Measurements from ENCODE around the gene CCL27. TPM values are rescaled to one million over a fixed set of nuclear protein-coding genes. Genes with fewer than 3 reads are reported as not detected.

The CCL27 gene
- total and polyA plus RNA-seq, 10 of the 15 experiments (the other 5 are each of a cell fraction or from before 2014, with no cell fraction given), result 0.45 TPM; not detected in 9

GRCh38 chr9:34684145-34684544, 21.7 kb upstream of the CCL27 start:
- no peak for FAIRE-seq

More at GRCh38 chr9:34684145-34684544, 21.7 kb upstream of the CCL27 start:
- H3K9ac ChIP-seq (ENCODE audit: control insufficient read depth, insufficient read depth, low read length), result no peak overlapping the region
- no peaks in the 10 kb centered on the region; a peak in 2 of 4 replicates for H3K27me3 ChIP-seq (replicated peaks in 1 of 2; ENCODE audit: control insufficient read depth in 2 of 2, insufficient read depth in 2 of 2, low read length in 1 of 2)
- DNase-seq (ENCODE audit: low read depth, low spot score), result no peak
- intact Hi-C loops (cut with micrococcal nuclease; ENCODE audit: unreplicated experiment) (no loop called here), in situ Hi-C loops (cut with MboI) (no loop called here)
- H3K79me2 ChIP-seq (ENCODE audit: control insufficient read depth, insufficient read depth, low read length), result no peaks in the 10 kb centered on the region
- CTCF ChIA-PET, result interaction anchor here (1.5 kb wide), 1 partner anchor 18 kb away, joined by 3 read pairs; no protein-coding TSS in a partner anchor
- no peak for TF ChIP-seq SUZ12 (IDR thresholded peaks at IDR 0.05; ENCODE audit: unreplicated experiment)
- TF ChIP-seq ZSCAN29 (IDR thresholded peaks at IDR 0.05), result no peak
- TF ChIP-seq ZNF274 (IDR thresholded peaks at IDR 0.05; ENCODE audit: insufficient read depth, insufficient read length), result no peak
- no peak for TF ChIP-seq JUND (IDR thresholded peaks at IDR 0.05; ENCODE audit: low read depth, low read length)
- TF ChIP-seq YBX1 (IDR thresholded peaks at IDR 0.05), result no peak
- TF ChIP-seq MAX (IDR thresholded peaks at IDR 0.05; ENCODE audit: low read depth, low read length), result no peak
- TF ChIP-seq, protein P1, sequence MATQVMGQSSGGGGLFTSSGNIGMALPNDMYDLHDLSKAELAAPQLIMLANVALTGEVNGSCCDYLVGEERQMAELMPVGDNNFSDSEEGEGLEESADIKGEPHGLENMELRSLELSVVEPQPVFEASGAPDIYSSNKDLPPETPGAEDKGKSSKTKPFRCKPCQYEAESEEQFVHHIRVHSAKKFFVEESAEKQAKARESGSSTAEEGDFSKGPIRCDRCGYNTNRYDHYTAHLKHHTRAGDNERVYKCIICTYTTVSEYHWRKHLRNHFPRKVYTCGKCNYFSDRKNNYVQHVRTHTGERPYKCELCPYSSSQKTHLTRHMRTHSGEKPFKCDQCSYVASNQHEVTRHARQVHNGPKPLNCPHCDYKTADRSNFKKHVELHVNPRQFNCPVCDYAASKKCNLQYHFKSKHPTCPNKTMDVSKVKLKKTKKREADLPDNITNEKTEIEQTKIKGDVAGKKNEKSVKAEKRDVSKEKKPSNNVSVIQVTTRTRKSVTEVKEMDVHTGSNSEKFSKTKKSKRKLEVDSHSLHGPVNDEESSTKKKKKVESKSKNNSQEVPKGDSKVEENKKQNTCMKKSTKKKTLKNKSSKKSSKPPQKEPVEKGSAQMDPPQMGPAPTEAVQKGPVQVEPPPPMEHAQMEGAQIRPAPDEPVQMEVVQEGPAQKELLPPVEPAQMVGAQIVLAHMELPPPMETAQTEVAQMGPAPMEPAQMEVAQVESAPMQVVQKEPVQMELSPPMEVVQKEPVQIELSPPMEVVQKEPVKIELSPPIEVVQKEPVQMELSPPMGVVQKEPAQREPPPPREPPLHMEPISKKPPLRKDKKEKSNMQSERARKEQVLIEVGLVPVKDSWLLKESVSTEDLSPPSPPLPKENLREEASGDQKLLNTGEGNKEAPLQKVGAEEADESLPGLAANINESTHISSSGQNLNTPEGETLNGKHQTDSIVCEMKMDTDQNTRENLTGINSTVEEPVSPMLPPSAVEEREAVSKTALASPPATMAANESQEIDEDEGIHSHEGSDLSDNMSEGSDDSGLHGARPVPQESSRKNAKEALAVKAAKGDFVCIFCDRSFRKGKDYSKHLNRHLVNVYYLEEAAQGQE (IDR thresholded peaks at IDR 0.05; ENCODE audit: low read depth, low read length), result no peak
- TF ChIP-seq PAX8 (IDR thresholded peaks at IDR 0.05), result no peak
- TF ChIP-seq, protein P2, sequence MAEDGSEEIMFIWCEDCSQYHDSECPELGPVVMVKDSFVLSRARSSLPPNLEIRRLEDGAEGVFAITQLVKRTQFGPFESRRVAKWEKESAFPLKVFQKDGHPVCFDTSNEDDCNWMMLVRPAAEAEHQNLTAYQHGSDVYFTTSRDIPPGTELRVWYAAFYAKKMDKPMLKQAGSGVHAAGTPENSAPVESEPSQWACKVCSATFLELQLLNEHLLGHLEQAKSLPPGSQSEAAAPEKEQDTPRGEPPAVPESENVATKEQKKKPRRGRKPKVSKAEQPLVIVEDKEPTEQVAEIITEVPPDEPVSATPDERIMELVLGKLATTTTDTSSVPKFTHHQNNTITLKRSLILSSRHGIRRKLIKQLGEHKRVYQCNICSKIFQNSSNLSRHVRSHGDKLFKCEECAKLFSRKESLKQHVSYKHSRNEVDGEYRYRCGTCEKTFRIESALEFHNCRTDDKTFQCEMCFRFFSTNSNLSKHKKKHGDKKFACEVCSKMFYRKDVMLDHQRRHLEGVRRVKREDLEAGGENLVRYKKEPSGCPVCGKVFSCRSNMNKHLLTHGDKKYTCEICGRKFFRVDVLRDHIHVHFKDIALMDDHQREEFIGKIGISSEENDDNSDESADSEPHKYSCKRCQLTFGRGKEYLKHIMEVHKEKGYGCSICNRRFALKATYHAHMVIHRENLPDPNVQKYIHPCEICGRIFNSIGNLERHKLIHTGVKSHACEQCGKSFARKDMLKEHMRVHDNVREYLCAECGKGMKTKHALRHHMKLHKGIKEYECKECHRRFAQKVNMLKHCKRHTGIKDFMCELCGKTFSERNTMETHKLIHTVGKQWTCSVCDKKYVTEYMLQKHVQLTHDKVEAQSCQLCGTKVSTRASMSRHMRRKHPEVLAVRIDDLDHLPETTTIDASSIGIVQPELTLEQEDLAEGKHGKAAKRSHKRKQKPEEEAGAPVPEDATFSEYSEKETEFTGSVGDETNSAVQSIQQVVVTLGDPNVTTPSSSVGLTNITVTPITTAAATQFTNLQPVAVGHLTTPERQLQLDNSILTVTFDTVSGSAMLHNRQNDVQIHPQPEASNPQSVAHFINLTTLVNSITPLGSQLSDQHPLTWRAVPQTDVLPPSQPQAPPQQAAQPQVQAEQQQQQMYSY (CRISPR knock-in tag; IDR thresholded peaks at IDR 0.05), result no peak
- TF ChIP-seq MYB (IDR thresholded peaks at IDR 0.05; ENCODE audit: borderline replicate concordance, low read depth, low read length), result no peak
- no peak for TF ChIP-seq EGR1 (IDR thresholded peaks at IDR 0.05; ENCODE audit: borderline replicate concordance in 1 of 2, low read depth in 2 of 2, low read length in 2 of 2)
- TF ChIP-seq MYC (IDR thresholded peaks at IDR 0.05; ENCODE audit: insufficient read depth, insufficient read length, insufficient replicate concordance, low read length, severe bottlenecking), result no peak
- no peak for TF ChIP-seq SMARCA5 (IDR thresholded peaks at IDR 0.05)
- TF ChIP-seq NR2F1 (conservative IDR thresholded peaks at IDR 0.05), result no peak
- RAD21 ChIA-PET (ENCODE audit: unreplicated experiment), result no interaction called here
- H3K4me3 ChIP-seq, result no peak overlapping the region
- peaks cover 12% of the 10 kb centered on the region for H3K4me1 ChIP-seq (ENCODE audit: control insufficient read depth, insufficient read depth, low read length)
- no peak overlapping the region for H3K4me2 ChIP-seq (ENCODE audit: control insufficient read depth, insufficient read depth)
- no peaks in the 10 kb centered on the region for H3K36me3 ChIP-seq (ENCODE audit: control insufficient read depth in 2 of 2, insufficient read depth in 2 of 2, low read length in 1 of 2)
- SMC1A ChIA-PET (ENCODE audit: uncharacterized antibody, unreplicated experiment), result no interaction called here
- no peaks in the 10 kb centered on the region for H3K9me3 ChIP-seq (replicated peaks; ENCODE audit: control insufficient read depth, insufficient read depth, low read length)
- H3K27ac ChIP-seq (ENCODE audit: control insufficient read depth, insufficient read depth), result no peak overlapping the region
- H2AFZ ChIP-seq (ENCODE audit: control insufficient read depth, low read depth, low read length), result no peak overlapping the region
- 5% methylated on average over 4 of the region's 4 CpGs for WGBS (ENCODE audit: insufficient coverage, insufficient replicate concordance, low lambda C conversion rate, missing lambda C conversion rate)
- BruUV-seq (replicated peaks), result no TSS peak
- H4K20me1 ChIP-seq (ENCODE audit: control insufficient read depth, insufficient read depth), result no peaks in the 10 kb centered on the region
- POLR2A ChIA-PET, result no interaction called here
- ATAC-seq, result peak; percentile 55
